ENCODE results near the gene FGF14.

DNA sequence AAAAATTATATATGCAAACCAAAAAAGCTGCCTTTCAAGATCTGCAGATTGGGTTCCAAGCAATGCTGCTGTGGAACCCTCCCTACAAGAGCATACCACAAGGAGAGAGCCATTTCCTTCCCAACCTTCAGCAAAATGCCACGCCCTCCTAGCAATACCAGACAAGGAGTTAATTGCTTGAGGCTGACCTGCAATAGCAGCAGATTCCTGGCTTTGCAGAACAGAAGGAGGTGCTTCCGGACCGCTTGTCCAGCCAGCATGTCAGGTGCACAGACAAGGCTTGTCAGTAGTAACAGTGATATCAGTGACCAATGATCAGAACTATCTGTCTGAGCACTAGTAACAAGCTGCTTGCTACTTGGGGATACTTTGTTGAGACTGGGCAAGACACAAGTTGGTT is 301.6 kb downstream of the FGF14 start:
- TF ChIP-seq, protein P1, sequence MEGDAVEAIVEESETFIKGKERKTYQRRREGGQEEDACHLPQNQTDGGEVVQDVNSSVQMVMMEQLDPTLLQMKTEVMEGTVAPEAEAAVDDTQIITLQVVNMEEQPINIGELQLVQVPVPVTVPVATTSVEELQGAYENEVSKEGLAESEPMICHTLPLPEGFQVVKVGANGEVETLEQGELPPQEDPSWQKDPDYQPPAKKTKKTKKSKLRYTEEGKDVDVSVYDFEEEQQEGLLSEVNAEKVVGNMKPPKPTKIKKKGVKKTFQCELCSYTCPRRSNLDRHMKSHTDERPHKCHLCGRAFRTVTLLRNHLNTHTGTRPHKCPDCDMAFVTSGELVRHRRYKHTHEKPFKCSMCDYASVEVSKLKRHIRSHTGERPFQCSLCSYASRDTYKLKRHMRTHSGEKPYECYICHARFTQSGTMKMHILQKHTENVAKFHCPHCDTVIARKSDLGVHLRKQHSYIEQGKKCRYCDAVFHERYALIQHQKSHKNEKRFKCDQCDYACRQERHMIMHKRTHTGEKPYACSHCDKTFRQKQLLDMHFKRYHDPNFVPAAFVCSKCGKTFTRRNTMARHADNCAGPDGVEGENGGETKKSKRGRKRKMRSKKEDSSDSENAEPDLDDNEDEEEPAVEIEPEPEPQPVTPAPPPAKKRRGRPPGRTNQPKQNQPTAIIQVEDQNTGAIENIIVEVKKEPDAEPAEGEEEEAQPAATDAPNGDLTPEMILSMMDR (IDR thresholded peaks at IDR 0.05; ENCODE audit: low read depth, low read length): no peak
- TF ChIP-seq EZH2phosphoT487 (IDR thresholded peaks at IDR 0.05; ENCODE audit: low read depth): no peak
